Esophagus squamous epithelium (tissue), 4 donors: ENCODE data around the gene KCTD21.

Experiments
- CTCF ChIP-seq, 6 experiments: fragments of 450-650 bp in 4 of 6; fragments of 200-600 bp in 2 of 6; sonication (generic) in 2 of 6; IDR thresholded peaks; one replicate each; pipeline ENCODE4 v1.5.1; 2016 to 2019; ENCODE audit warnings: antibody characterized with exemption in 6 of 6, mild to moderate bottlenecking in 4 of 6, moderate library complexity in 4 of 6
- POLR2A ChIP-seq, 4 donors: fragments of 450-650 bp; IDR thresholded peaks; one replicate each; pipeline ENCODE4 v1.6.1; 2017; ENCODE audit warnings: antibody characterized with exemption in 4 of 4, mild to moderate bottlenecking in 4 of 4, moderate library complexity in 3 of 4

GRCh38 chr11:78207532-78208256, 19.3 kb upstream of the KCTD21 start:
- TF ChIP-seq CTCF (IDR thresholded peaks at IDR 0.05) (no peak), POLR2A (IDR thresholded peaks at IDR 0.05) (no peak)
